ENCODE results near the gene CRELD2. TPM values are rescaled to one million over a fixed set of nuclear protein-coding genes. Genes with fewer than 3 reads are reported as not detected.

Gene CRELD2
- total and polyA plus RNA-seq, 2 of the 13 experiments (the other 11 are each of a cell fraction or from before 2014, with no cell fraction given) = 17.2 to 44.7 TPM

- no peak for TF ChIP-seq MNT (IDR thresholded peaks at IDR 0.05)
- TF ChIP-seq ZBTB42 (CRISPR knock-in tag; IDR thresholded peaks at IDR 0.05) = no peak
- no peak; the same call in 1 of the 2 replicates for TF ChIP-seq SMAD1 (CRISPR knock-in tag; IDR thresholded peaks at IDR 0.05; ENCODE audit: borderline replicate concordance, low read depth)
- TF ChIP-seq PAWR (CRISPR knock-in tag; IDR thresholded peaks at IDR 0.05; ENCODE audit: borderline replicate concordance) = no peak
- TF ChIP-seq ZNF772 (CRISPR knock-in tag; IDR thresholded peaks at IDR 0.05) = peak; percentile 91
- TF ChIP-seq MIER2 (CRISPR knock-in tag; IDR thresholded peaks at IDR 0.05) = no peak
- TF ChIP-seq HMG20B (CRISPR knock-in tag; conservative IDR thresholded peaks at IDR 0.05) = no peak
- peak; percentile 73; the same call in 1 of the 2 replicates for TF ChIP-seq TFE3 (CRISPR knock-in tag; IDR thresholded peaks at IDR 0.05)
- TF ChIP-seq GFI1 (CRISPR knock-in tag; IDR thresholded peaks at IDR 0.05; ENCODE audit: borderline replicate concordance) = no peak
- TF ChIP-seq ZFP82 (CRISPR knock-in tag; IDR thresholded peaks at IDR 0.05; ENCODE audit: borderline replicate concordance) = no peak; the same call in 1 of the 2 replicates
- TF ChIP-seq KLF6 (CRISPR knock-in tag; IDR thresholded peaks at IDR 0.05) = no peak
- no peak for TF ChIP-seq IRX3 (CRISPR knock-in tag; IDR thresholded peaks at IDR 0.05; ENCODE audit: borderline replicate concordance, low read depth)
- TF ChIP-seq ZNF569 (CRISPR knock-in tag; IDR thresholded peaks at IDR 0.05; ENCODE audit: borderline replicate concordance) = no peak
- TF ChIP-seq ADNP (CRISPR knock-in tag; IDR thresholded peaks at IDR 0.05) = no peak
- TF ChIP-seq GPBP1L1 (CRISPR knock-in tag; IDR thresholded peaks at IDR 0.05) = no peak
- TF ChIP-seq ZNF317 (CRISPR knock-in tag; IDR thresholded peaks at IDR 0.05) = no peak
- no peak for TF ChIP-seq ZNF160 (CRISPR knock-in tag; IDR thresholded peaks at IDR 0.05)
- TF ChIP-seq, protein P1, sequence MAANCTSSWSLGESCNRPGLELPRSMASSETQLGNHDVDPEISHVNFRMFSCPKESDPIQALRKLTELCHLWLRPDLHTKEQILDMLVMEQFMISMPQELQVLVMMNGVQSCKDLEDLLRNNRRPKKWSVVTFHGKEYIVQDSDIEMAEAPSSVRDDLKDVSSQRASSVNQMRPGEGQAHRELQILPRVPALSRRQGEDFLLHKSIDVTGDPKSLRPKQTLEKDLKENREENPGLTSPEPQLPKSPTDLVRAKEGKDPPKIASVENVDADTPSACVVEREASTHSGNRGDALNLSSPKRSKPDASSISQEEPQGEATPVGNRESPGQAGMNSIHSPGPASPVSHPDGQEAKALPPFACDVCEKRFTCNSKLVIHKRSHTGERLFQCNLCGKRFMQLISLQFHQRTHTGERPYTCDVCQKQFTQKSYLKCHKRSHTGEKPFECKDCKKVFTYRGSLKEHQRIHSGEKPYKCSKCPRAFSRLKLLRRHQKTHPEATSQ (CRISPR knock-in tag; IDR thresholded peaks at IDR 0.05; ENCODE audit: borderline replicate concordance) = no peak
- TF ChIP-seq HOXA5 (CRISPR knock-in tag; IDR thresholded peaks at IDR 0.05) = 0 out of 2 replicates have a peak, but pooled peaks have one; percentile 32
- TF ChIP-seq, protein P2, sequence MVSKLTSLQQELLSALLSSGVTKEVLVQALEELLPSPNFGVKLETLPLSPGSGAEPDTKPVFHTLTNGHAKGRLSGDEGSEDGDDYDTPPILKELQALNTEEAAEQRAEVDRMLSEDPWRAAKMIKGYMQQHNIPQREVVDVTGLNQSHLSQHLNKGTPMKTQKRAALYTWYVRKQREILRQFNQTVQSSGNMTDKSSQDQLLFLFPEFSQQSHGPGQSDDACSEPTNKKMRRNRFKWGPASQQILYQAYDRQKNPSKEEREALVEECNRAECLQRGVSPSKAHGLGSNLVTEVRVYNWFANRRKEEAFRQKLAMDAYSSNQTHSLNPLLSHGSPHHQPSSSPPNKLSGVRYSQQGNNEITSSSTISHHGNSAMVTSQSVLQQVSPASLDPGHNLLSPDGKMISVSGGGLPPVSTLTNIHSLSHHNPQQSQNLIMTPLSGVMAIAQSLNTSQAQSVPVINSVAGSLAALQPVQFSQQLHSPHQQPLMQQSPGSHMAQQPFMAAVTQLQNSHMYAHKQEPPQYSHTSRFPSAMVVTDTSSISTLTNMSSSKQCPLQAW (CRISPR knock-in tag; IDR thresholded peaks at IDR 0.05) = peak; percentile 85
Measured at GRCh38 chr22:49937758-49938564, 19.5 kb downstream of the CRELD2 start (continued).

All from HepG2 (cell line).